Cortex of kidney (tissue), 1 donor: ENCODE measurements around the gene ESRRB.

Experiments used
- DNase-seq: peaks from one replicate; lab custom pipeline; 2025; lab: John Stamatoyannopoulos, UW

The ESRRB gene

GRCh38 chr14:76541594-76542219, 165.8 kb downstream of the ESRRB start:
- no peak for DNase-seq

- no peak for DNase-seq
Measured at GRCh38 chr14:76546426-76547221, 170.7 kb downstream of the ESRRB start.

DNA sequence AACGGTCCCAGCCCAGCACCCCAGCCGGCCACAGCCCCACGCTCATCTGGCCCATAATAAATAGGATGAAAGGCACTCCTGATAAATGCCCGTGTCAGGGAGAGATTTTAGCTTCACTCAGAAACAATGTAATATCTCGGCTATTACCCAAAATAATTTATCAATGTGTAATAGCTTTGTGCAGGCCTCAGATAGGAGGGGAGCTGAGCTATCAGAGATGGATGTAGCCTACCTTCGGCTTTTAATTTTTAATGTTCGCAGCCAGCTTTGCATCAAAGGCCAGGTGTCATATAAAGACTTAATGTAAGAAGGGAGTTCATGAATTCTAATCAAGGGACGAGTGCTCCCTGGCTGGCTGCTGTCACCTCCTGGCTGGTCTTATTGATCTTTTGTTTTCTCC, 171.9 kb downstream of the ESRRB start:
- no peak for DNase-seq

DNA sequence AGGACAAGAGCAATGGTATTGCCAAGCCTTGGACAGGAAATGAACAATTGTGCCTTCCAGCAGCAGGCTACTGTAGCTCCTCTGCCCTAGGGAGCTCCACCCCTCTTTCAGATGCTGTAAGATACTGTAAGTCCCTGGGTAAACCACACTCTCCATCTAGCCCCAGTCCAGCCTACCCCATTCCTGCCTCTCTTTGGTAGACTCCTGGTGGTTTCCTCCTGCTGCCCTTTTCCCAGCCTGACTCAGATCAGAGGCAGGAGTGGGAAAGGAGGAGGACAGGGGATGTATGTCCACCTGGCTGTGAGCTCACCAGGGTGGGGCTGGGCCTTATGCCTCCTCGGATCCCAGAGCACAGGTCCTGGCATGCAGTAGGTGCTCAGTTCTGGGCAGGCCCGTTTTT, 174.6 kb downstream of the ESRRB start:
- DNase-seq = no peak

DNA sequence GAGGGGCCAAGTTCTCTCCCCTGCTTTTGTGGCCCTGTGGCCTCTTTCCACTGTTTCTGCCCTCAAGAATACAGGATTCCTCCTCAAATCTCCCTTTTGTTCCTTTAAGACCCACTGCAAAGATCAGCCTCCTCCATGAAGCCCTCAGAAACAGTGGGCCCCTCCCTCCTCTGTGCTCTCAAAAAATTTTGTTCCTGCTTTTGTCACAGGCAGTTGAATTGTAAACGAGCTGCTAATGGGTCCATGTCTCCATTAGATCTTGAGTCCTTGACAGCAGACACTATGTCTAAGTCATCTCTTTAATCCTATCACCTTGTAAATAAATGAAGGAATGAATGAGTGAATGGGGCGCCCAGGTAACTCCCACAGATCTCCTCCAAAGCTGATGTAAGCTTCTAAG, 175.2 kb downstream of the ESRRB start:
- DNase-seq = no peak
